IPS-18a (cell line): ENCODE results near the gene ZNF423.

ENCODE experiments used
- H3K27ac ChIP-seq: one replicate; pipeline ENCODE4 v1.5.1; 2013; ENCODE audit warnings: low read length
- H3K27me3 ChIP-seq: one replicate; pipeline ENCODE4 v1.6.1; 2013; ENCODE audit warnings: mild to moderate bottlenecking, low read length; ENCODE audit not compliant: control insufficient read depth, insufficient read depth
- H3K36me3 ChIP-seq: one replicate; pipeline ENCODE4 v1.6.1; 2013; ENCODE audit warnings: low read depth, low read length; ENCODE audit not compliant: control insufficient read depth
- H3K4me1 ChIP-seq: one replicate; pipeline ENCODE4 v1.6.1; 2013; ENCODE audit warnings: low read depth, low read length; ENCODE audit not compliant: control insufficient read depth
- H3K4me3 ChIP-seq: one replicate; pipeline ENCODE4 v1.5.1; 2013; ENCODE audit warnings: low read length
- H3K9ac ChIP-seq: one replicate; pipeline ENCODE4 v1.6.1; 2013; ENCODE audit warnings: mild to moderate bottlenecking, low read length, moderate library complexity
- H3K9me3 ChIP-seq: one replicate; pipeline ENCODE4 v1.6.1; 2013; ENCODE audit warnings: low read depth, low read length; ENCODE audit not compliant: control insufficient read depth

Gene ZNF423

DNA sequence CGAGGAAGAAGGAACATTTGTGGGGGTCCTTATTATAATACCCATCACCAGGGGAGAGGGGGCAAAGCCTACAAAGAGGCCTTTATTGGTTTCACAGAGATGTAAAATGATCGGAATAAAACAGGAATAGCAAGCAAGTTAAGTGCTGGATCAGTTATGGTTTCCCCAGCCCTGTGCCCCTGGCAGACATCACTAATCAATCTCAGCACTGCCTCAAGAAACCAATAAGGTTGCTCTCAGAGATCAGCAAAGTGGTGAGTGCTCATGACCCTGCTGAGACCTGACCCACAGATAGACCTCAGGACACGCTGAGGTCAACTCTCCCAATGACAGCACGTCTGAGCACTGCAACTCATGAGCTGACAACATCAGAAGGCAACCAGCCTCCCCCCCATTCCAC is 66.3 kb downstream of the ZNF423 start:
- H3K27me3 ChIP-seq, result no peaks in the 10 kb centered on the region
- no peaks in the 10 kb centered on the region for H3K9me3 ChIP-seq
- H3K27ac ChIP-seq, result no peak overlapping the region
- no peaks in the 10 kb centered on the region for H3K36me3 ChIP-seq
- H3K4me3 ChIP-seq, result no peak overlapping the region
- no peak overlapping the region for H3K9ac ChIP-seq
- H3K4me1 ChIP-seq, result peaks cover 4% of the 10 kb centered on the region

DNA sequence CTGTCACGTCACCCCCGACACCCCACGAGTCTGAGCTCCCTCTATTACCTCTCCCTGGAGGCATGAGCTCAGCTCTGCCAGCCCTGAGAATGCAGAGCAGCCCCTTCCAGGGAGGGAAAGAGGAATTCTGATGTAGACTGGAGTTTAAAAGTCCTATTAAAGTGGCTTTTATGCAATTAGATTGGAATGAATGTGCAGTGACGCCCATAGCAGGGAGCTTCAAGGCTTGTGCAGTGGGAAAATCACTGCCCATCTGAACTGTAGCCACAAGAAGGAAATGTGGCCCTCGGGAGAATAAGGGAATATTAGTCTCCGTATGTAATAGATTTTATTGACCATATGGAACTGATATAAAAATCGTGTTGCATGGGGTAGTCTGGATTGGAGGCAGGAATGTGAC is 66.9 kb downstream of the ZNF423 start:
- Histone ChIP-seq H3K36me3 (no peaks in the 10 kb centered on the region), H3K27ac (no peak overlapping the region), H3K9me3 (no peaks in the 10 kb centered on the region), H3K4me1 (peaks cover 4% of the 10 kb centered on the region), H3K27me3 (no peaks in the 10 kb centered on the region), H3K4me3 (no peak overlapping the region), H3K9ac (no peak overlapping the region)

DNA sequence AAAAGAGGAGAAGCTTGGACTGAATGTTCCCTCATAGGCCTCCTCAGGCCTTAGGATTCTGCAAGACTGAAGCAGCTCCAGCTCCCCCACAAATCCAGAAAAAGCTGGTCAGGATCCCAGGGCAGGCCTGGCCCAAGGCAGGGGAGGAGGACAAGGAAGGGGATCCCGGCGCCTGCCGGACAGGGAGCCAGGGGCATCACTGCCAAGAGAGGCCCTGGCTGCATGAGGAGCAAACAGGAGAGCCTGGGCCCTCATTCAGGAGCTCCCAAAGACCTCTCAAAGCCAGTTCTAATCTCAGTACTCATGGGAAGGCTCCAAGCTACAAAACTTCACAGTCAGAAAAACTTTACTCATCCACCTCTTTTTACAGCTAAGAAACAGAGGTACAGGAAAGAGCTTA is 67.3 kb downstream of the ZNF423 start:
- Histone ChIP-seq H3K4me3 (no peak overlapping the region), H3K9me3 (no peaks in the 10 kb centered on the region), H3K27me3 (no peaks in the 10 kb centered on the region), H3K27ac (no peak overlapping the region), H3K4me1 (peaks cover 4% of the 10 kb centered on the region), H3K36me3 (no peaks in the 10 kb centered on the region), H3K9ac (no peak overlapping the region)

DNA sequence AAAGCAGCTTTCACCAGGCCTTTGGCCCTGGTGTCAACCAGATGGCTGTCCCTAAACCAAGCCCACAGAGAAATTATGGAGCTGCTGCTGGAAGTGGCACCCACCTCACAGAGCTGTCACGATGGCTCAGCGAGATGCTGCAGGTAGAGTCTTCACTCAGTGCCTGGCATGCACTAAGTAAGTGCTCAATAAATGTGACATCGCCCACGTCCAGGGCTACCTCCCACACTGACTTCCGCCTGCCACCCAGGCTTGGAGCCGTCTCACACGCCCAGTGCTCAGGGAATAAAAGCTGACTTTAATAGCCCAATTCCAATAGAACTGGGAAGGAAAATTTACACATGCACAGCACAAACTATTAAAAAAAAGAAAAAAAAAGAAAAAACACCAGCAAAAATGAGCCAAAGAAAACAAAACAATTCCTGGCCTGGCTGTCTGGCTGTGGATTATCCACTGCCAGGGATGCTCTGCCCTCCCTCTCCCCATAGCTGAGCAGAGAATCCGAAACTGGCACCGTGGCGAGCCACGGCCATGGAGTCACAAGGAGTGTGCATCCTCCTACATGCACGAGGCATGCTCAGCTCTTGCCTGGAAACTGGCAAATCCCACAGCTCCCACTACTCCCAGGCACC is 68.9 kb downstream of the ZNF423 start:
- Histone ChIP-seq H3K9me3 (no peaks in the 10 kb centered on the region), H3K9ac (no peak overlapping the region), H3K4me3 (no peak overlapping the region), H3K4me1 (peaks cover 4% of the 10 kb centered on the region), H3K27me3 (no peaks in the 10 kb centered on the region), H3K27ac (no peak overlapping the region), H3K36me3 (no peaks in the 10 kb centered on the region)

DNA sequence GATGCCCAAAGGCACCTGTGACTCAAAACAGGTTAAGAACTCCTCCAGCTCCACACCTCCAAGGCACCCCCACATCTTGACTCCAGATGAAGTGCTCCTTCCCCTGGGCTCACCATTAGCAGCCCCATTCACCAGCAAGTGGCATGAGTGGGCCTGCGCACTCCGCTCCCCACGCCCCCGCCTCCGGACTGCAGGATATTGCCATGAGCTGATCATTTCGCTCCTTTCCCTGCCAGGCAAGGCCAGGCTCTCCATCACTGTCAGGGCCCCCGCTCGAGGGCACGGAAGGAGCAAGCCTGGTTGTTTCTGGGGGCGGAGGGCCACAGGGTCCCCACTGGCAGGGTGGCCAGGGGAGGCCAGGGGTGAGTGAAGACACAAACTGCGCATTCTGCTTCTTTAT is 69.9 kb downstream of the ZNF423 start:
- no peaks in the 10 kb centered on the region for H3K36me3 ChIP-seq
- H3K9ac ChIP-seq, result no peak overlapping the region
- no peaks in the 10 kb centered on the region for H3K9me3 ChIP-seq
- H3K27ac ChIP-seq, result no peak overlapping the region
- no peak overlapping the region for H3K4me3 ChIP-seq
- no peaks in the 10 kb centered on the region for H3K27me3 ChIP-seq
- H3K4me1 ChIP-seq, result peaks cover 4% of the 10 kb centered on the region

DNA sequence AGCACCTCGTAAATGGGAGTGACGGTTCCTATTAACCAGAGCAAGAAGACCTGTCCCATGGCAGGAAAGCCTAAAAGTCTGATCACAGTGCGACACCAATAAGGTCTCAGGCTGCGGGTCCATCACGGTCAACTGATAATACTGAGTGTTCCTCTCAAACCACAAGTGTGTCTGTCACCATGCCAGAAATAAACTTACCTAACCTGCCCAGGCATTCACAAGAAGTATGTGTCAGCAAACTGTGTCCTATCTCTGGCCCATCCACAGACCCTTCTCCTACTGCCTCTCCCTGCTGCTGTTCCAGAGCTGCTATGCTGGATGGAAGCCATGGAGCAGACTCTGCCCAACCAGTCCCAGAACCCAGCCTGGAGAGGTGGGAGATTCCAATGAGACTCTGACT is 73.5 kb downstream of the ZNF423 start:
- Histone ChIP-seq H3K9me3 (no peaks in the 10 kb centered on the region), H3K27ac (no peak overlapping the region), H3K27me3 (no peaks in the 10 kb centered on the region), H3K9ac (no peak overlapping the region), H3K4me3 (no peak overlapping the region), H3K4me1 (no peaks in the 10 kb centered on the region), H3K36me3 (no peaks in the 10 kb centered on the region)

DNA sequence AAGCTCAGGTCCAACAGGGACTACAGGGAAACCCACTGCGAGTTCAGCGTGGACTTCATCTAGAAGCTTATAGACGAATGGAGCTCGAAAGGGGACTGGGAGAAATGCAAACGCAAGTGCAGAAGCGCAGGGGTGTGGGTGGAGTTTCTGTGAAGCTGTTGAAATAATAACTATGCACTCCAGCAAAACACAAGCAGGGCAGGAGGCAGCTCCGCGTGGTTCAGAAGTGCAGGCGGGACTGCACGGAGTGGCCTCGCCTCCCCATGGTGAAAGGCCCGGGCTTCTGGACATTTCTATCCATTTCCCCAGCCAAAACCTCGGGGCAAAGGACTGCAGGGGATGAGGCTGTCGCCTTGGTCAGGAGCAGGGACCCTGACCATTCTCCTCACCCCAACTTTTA is 74.5 kb downstream of the ZNF423 start:
- Histone ChIP-seq H3K36me3 (no peaks in the 10 kb centered on the region), H3K9me3 (no peaks in the 10 kb centered on the region), H3K27me3 (no peaks in the 10 kb centered on the region), H3K27ac (no peak overlapping the region), H3K4me1 (peaks cover 8% of the 10 kb centered on the region), H3K4me3 (no peak overlapping the region), H3K9ac (no peak overlapping the region)

DNA sequence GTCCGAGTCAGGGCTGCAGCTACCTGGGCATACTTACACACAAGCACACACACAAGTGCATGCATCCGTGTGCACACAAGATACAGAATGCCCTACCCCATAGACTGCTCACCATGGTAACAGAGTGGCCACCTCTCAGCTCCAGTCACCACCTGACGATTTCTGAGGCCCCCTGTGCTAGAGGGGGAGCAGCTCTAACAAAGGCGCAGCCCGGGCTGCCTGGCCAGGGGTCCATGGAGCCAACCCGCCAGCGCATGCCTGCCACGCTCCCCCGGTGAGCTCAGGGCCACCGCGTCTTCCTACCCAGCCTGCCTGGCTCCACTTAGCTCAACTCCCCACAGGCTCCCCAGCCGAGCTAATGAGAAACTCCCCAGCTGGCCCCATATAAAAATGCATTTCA is 75.5 kb downstream of the ZNF423 start:
- no peak overlapping the region for H3K27ac ChIP-seq
- H3K4me1 ChIP-seq, result peaks cover 17% of the 10 kb centered on the region
- H3K9ac ChIP-seq, result no peak overlapping the region
- H3K4me3 ChIP-seq, result no peak overlapping the region
- H3K9me3 ChIP-seq, result no peaks in the 10 kb centered on the region
- no peaks in the 10 kb centered on the region for H3K36me3 ChIP-seq
- no peaks in the 10 kb centered on the region for H3K27me3 ChIP-seq

DNA sequence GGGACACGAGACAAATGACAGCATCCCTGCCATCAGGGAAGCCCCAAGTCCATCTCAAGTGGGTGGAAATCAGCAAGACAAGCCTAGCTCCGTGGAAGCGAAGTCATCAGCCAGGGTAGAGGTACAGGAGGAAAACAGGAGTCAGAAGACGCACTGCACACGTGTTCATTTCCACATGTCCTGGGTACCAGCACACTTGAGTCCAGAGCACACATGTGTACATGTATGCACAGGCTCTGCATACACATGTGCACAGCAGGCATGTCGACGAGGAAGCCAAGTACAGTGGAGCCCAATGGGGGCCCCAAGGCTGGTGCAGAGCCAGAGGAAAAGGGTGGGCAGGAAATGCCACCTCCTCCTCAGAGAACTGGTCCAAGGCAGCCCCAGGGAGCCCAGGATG is 75.9 kb downstream of the ZNF423 start:
- no peak overlapping the region for H3K9ac ChIP-seq
- H3K27ac ChIP-seq, result no peak overlapping the region
- no peaks in the 10 kb centered on the region for H3K9me3 ChIP-seq
- peaks cover 22% of the 10 kb centered on the region for H3K4me1 ChIP-seq
- H3K36me3 ChIP-seq, result no peaks in the 10 kb centered on the region
- H3K27me3 ChIP-seq, result no peaks in the 10 kb centered on the region
- H3K4me3 ChIP-seq, result no peak overlapping the region

DNA sequence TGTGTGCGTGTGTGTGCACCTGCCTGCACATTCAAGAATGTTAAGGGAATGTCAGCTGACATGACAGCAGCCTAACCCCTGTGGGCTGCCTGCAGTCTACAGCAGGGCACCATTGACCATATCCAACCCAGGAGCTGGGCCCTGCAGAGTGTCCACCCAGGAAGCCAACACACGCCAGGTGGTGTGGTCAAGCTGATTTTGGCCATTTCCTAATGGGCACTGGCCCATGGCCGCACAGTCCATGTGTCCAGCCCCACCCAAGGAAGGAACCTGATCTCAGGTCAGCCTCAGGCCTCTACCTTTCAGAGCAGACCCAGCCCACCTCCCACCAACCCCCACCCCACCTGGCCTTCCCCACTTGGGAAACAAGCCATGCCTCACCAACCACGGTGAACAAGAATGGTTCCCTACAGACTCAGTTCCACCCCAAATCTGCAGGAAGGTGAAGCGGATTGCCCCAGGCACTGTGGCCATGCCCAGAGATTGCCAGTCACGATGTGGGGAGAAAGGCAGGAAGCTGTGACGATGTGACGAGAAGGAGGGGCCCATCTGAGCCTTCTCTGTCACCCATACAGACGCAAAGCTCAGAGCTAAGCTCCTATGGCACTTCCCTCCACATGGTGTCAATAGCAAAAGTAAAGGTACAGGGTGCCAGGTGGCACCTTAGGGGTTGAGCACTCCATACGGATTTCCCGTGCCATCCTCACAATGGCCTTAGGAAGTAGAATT is 77.5 kb downstream of the ZNF423 start:
- H3K27me3 ChIP-seq, result no peaks in the 10 kb centered on the region
- H3K4me3 ChIP-seq, result no peak overlapping the region
- H3K9ac ChIP-seq, result no peak overlapping the region
- no peaks in the 10 kb centered on the region for H3K9me3 ChIP-seq
- peaks cover 35% of the 10 kb centered on the region for H3K4me1 ChIP-seq
- no peak overlapping the region for H3K27ac ChIP-seq
- H3K36me3 ChIP-seq, result no peaks in the 10 kb centered on the region

DNA sequence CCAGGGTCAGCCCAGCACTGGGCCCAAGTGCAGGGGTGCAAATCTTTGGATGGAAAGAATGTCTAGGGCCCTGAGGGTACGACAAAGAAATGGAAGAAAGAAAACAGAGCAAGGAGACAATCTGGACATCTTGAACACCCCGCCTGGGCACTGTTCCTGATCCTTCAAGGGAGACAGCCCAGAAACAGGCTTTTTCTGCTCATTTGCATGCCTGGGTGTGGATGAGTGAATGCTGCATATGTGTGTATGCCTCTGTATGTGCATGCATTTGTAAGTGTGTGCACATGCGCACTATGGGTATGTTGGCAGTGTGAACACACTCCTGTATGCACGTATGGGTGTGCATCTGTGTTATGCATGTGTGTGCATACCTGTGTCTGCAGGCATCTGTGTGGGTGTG is 79.2 kb downstream of the ZNF423 start:
- Histone ChIP-seq H3K4me3 (no peak overlapping the region), H3K36me3 (no peaks in the 10 kb centered on the region), H3K9me3 (no peaks in the 10 kb centered on the region), H3K27ac (no peak overlapping the region), H3K27me3 (no peaks in the 10 kb centered on the region), H3K4me1 (peaks cover 35% of the 10 kb centered on the region), H3K9ac (no peak overlapping the region)

DNA sequence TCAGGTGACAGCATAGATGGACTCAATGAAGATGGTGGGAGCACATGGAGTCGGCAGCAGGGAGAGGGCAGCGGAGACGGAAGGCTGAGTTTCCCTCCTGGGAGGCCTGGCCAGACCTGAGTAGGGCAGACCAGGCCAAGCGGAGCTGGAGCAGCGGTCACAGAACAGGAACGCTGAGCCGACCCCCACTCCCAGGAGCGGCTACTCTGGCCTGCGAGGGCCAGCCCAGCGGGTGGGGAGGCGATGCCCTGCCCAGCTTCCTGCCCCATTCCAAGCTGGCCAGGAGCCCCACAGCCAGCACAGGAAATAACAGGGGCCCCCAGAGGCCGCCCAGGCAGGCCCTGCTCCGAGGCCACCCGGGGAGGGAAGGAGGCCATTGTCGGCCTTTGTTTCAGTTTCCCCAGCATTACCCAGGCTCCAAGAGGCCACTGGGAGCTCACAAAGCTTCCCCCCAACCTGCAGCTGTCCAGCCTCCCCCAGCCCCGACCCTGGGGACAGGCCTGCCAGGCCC is 79.8 kb downstream of the ZNF423 start:
- H3K27ac ChIP-seq, result no peak overlapping the region
- no peak overlapping the region for H3K4me3 ChIP-seq
- H3K4me1 ChIP-seq, result peaks cover 35% of the 10 kb centered on the region
- no peaks in the 10 kb centered on the region for H3K36me3 ChIP-seq
- no peaks in the 10 kb centered on the region for H3K27me3 ChIP-seq
- peak overlapping the region; percentile 2 for H3K9ac ChIP-seq
- no peaks in the 10 kb centered on the region for H3K9me3 ChIP-seq
